Glomerular visceral epithelial cell (primary cell): Measurements from ENCODE around the gene GOLGA3.
"Not testable (repeated sequence)": the region's sequence is repeated elsewhere in the genome, so short reads cannot be mapped to it uniquely, and the experiment has no call there.

Source experiments
- DNase-seq: peaks from one replicate; pipeline ENCODE4 v3.0.0-alpha.2; 2016; ENCODE audit errors: extremely low spot score

The GOLGA3 gene

DNA sequence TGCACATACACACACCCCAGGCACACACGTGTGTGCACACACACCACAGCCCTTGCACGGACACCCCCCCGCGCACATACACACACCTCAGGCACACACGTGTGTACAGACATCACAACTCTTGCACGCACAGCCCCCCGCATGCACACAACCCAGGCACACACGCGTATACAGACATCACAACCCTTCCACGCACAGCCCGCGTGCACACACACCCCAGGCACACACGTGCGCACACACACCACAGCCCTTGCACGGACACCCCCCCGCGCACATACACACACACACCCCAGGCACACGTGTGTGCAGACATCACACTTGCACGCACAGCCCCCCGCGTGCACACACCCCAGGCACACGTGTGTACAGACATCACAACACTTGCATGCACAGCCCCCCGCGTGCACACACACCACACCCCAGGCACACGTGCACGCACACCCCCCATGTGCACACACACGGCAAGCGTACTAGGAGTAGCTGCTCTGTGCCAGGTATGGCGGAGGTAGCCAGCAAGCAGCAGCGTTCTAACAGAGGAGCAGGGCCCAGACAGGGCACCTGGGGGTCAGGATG, 48.8 kb downstream of the GOLGA3 start:
- no peak for DNase-seq

DNA sequence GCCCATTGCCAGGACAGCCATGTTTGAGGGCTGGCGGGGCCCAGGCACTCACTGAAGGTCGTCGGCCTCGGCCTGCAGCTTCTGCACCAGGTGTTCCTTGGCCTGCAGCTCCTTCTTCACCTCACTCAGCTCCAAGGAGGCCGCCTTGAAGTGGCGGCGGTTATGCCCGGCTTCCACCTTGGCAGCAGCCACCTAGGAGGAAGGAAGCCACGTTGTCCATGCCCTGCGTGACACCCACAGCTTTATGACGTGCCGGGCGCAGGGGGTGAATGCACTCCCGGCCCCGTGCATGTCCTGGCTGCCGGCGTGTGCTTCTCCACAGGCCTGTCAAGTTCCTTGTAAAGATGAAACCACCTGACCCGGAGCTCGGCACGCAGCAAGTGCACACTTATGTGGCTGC, 51.1 kb downstream of the GOLGA3 start:
- DNase-seq: no peak

DNA sequence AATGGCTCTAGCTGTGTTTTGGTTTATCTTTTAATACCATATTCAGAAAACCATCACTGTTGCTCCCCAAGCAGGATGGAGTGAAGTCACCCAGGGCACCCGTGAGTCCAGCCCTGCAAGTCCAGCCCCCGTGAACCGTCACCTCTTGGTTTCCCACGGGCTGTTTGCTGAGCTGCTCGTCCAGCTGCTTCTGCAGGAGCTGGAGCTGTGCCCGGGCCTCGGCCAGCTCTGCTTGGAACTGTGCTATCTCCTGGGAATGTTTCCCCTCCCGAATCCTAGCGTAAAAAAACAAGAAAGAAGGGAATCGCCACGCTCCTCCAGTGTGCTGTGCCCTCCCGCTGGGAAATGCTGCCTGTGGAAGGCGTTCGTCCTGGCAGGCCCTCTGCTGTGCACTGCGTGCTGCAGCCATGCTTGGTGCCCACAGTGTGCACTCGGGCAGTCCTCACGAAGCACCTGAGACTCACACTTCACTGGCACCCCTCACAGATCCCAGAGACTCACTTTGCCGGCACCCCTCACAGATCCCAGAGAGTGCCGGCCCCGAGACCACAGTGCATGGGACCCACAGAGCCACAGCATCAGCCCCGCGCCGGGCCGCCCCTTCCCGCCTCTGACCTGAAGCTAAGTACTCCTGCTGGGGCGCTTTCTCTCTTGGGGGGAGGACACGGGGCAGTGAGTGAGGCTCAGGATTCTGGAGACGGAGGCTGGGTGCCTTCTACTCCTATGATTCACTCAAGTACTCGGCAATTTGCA, 51.7 kb downstream of the GOLGA3 start:
- DNase-seq: no peak

DNA sequence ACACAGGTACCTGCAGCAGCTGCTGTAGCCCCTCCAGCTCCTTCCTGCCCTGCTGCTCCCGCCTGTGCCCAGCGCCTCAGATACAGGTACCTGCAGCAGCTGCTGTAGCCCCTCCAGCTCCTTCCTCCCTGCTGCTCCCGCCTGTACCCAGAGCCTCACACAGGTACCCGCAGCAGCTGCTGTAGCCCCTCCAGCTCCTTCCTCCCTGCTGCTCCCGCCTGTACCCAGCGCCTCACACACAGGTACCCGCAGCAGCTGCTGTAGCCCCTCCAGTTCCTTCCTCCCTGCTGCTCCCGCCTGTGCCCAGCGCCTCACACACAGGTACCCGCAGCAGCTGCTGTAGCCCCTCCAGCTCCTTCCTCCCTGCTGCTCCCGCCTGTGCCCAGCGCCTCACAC, 52.4 kb downstream of the GOLGA3 start:
- not testable (repeated sequence) for DNase-seq

DNA sequence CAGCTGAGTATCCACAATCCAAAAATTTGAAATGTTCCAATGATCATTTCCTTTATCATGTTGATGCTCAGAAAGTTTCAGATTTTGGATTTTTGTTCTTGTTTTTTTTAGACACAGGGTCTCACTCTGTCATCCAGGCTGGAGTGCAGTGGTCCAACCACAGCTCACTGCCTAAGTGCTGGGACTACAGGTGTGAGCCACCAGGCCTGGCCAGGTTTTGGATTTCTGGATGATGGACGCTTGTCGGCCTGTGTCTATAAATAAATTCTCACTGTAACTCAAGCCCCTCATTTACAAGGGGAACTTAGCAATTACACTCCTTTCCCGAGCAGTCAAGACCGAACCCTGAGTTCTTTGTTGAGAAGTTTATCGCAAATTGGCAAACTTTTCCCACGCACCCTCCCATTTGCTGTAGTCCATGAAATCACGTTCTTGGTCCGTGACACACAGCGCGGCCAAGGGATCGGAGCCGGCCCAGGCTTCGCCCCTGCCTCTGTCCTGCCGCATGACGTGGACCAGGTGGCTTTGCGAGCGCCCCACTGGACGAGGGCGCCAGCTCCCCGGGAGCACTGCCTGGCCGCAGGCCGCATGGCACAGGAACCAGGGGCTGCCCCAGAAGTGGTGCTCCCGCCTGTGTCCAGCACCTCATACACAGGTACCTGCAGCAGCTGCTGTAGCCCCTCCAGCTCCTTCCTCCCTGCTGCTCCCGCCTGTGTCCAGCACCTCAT, 53.0 kb downstream of the GOLGA3 start:
- DNase-seq: no peak

DNA sequence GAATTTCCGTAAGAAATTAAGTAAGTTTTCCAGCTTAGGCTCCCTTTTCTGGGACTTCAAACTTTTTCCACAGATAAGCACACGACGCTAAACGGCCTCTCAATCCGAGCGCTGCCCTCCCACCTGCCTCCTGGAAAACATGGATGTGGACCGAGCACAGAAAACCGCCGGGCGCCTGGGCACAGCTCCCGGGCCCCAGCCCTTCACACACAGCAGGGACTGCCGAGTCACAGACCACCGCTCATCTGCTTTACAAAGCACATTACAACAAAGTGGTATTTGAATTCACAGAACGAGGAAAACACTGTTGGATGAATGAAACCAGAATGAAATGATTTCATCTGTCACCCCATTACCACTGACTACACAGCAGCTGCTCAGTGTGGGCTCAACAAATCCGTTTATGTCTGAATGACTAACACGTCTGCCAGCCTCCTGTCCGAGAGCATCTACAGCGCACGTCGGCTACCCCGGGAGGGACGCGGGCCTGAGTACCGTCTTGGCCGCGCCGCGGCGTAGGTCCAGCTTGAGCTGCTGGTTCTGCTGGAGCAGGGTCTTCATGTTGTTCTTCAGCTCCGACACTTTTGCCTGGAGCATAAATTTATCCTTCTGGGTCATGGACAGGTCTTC, 53.9 kb downstream of the GOLGA3 start:
- no peak for DNase-seq

DNA sequence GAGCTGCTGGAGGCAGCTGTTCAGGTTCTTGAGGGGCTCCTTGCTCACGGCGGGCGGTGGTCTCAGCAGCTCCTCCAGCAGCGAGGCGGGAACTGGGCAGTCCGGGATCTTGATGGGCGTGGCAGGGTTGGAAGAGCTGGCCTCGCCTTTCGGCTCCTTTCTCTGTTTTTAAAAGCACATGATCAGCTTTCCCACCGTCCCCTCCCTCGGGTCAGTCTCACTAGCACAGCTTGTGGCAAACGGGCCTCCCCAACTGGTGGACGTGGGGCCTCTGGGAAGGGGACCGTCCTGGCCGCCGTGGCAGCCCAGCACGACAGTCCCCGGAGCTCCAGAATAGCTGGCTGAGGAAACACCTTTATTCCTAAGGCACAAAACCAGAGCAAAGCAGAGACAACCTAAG, 54.5 kb downstream of the GOLGA3 start:
- DNase-seq: no peak

DNA sequence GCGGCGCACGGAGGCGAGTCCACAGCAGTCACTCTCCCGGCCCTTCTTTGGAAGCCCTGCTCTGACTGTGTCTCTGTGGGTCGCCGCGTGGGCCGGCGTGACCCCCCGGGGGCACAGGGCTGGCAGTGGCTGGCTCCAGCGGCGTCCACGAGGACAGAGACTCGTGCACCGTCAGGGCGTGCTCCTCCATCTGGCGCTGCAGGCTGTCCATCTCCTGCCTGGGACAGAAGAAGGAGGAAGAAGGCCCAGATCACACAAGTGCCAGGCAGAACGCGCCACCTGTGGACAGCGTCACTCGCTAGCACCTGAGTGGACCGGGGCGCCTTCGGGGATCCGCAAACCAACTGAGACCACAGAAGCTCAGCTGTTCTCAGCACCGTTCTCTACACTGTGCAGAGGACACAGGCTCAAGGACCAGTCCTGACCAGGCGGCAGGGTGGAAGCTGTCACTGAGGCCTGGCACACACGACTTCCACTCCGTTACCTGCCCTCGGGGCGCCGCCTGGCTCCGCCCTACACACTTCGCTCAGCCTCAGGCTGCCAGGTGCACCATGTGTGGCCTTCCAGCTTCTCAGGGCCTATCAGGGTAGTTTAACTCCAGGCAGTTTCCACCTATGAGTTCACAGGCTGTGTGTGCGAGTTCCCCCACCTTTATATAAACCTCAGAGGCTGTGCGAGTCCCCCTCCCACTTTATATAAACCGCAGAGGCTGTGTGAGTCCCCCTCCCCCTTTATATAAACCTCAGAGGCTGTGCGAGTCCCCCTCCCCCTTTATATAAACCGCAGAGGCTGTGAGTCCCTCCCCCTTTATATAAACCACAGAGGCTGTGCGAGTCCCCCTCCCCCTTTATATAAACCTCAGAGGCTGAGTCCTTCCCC, 55.4 kb downstream of the GOLGA3 start:
- DNase-seq: no peak

DNA sequence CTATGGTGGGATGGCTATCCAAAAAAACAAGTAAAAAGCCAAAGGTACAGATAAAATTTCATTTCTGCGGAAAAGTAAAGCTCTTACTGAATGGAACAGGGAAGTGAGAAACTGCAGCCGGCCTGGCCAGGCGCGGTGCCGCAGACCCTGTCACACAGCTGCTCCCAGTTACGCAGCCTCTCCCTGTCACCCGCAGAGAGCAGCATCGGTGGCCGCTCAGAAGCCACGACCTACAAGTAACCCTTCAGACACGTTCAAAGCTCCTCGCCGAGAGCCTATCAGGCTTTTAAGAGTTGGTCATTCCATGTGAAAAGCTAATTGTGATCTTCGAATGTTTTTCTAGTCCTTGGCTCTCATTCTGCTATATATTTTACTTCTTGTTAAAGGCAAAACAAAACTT, 56.1 kb downstream of the GOLGA3 start:
- no peak for DNase-seq

DNA sequence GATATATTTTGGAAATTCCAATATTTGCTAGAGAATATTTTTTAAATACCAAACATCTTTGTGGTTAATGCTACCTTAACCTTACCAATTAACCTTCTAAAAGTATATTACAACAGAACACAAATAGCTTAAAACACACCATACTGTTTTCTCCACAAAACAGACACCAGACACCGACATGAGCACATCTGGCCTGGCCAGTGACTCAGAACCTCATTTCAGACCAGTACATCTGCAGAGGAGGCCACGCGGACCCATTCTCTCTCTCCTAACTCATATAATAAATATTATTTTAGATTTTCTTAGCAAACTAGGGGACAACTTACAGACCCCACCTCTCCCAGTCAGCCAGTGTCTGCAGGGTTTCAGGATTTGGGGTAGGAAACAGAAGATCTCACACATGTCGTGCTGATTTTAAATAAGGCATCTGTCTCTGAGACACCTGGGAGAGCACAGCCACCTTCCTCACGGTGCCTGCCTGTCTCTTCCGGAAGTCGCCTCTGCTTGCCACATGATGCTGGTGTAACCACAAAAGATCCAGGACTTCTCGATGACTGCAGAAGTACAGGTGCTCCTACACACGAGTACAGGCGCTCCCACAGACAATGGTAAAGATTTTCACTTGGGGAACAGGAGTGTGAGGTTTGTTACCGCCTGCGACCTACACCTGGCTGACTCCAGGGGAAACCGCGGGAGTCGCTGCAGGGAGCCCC, 57.4 kb downstream of the GOLGA3 start:
- DNase-seq: no peak

DNA sequence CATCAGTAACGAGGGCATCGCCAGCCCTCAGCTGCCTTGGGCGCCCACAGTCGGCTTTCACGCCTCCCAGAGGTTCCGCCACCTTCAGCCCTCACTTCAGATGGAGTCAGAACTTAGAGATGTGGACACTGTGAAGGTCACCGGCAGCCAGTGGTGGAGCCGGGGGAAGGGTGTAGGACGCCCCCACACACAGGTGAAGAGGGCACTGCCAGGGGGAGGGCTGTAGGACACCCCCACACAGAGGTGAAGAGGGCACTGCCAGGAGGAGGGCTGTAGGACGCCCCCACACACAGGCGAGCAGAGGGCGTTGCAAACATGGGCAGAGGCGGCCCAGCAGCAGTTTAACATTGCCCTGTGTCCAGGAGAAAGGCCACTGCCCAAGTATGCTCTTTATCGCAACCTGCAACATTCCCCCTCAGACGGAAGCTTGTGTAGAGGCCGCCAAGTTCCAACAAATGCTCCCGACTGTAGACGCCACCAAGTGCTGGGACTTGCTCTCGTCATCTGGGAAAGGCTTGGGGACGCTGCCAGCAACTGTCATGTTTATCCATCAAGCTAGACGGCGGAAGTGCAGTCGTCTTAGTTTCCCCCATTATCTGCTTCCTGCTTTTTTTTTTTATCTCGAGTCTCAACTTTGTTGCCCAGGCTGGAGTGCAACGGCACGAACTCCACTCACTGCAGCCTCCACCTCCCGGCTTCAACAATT, 62.1 kb downstream of the GOLGA3 start:
- DNase-seq: peak; percentile 46

DNA sequence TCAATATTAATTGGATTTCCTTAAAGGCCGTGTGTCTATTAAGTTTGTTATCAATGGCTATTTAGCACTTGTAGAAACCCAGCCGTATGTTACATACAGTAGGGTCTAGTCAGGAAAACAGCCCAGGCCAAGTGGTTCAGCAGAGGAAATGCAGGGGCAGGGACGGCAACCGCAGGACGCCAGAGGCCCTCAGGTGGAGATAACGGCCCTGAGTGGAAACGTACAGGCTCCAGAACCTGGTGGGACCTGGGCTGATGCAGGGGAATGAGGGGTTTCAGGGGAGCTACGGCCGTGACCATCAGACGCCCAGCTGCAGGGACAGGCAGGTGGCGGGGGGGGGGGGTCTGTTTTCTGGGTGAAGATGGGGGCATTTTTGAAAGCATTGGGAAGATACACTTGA, 63.3 kb downstream of the GOLGA3 start:
- no peak for DNase-seq

DNA sequence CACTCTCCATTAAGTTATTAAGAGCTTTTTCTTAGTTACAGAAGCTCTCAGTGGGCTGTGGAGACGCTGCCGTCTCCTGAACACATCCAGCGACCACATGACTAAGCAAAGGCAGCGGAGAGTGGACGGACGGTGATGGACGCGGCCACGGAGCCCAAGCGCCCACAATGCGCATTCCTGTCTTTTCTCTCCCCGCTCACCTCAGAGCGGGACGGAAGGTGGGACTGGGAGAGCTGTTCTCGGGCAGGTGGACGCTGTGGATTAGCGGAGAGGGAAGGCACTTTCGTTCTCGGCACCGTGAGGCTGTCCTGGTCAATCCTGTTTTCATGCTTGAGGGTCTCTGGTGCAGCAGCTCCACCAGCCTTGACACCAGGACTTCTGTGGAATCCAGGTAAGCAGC, 64.4 kb downstream of the GOLGA3 start:
- DNase-seq: no peak

DNA sequence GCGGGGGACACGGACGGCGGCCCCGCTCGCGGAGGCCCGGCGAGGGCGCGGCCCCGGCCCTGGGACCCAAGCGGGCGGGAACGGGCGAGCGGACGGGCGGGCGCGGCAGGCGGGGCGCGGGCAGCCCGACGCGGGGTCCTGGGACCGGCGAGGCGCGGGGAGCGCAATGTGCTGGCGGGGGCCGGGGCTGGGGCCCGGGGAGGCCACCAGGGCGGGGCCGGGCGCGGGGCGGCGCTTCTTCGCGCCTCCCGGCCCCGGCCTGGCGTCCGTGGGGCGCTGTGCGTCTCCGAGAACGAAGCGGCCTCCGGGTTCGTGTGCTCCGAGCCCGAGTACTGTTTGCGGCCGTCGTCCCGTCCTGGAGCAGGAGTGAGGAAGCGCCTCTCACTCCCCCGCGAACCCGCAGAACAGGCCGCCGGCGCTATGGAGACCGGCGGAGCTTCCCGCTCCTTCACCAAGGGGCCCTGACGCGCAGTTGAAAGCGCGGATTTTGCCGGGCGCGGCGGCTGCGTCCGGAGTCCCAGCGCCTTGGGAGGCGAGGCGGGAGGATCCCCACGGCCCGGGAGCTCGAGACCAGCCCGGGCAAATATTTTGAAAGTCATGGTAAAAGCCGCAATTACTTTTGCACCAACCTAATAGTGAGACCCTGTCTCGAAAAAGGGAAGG, 66.6 kb downstream of the GOLGA3 start:
- peak; percentile 92 for DNase-seq

DNA sequence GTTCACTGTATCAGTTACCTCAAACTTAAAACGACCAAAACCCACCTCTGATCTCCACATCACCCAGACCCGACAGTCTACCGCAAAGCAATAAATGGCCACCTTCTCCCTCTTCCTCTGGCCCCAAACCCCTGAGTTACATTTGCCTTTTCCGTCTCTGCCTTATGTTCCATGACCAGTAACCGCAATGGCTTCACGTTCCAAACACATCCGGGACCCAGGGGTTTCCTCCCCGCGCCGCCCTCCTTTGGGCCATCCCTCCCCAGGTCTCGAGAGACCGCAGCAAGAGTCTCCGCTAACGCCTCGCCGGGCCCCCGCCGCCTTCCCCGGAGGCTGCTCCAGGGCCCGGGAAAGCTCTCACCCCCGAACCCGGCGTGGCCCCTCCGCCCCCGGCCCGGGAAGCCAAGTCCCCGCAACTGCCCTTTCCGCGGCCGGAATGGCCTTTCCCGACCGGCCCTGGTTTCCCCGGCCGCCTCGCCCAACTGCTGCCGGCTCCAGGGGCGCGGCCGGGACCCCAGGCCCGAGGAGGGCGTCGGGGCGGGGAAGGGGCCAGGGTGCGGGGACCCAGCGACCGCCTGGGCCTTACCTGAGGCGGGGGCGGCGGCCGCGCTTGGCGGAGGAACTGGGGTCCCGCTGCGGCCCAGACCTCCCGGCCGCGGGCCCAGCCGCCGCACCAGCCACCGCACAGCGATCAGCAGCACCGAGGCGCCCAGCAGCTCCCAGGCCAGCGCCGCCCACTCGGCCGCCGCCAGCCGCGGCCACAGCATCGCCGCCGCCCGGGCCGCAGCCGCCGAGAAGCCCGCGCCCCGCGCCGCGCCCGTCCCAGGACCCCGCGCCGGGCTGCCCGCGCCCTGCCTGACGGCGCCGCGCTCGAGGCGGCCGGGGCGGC, 67.4 kb downstream of the GOLGA3 start, which contains the start of gene ANKLE2:
Gene ANKLE2 (minus strand): TSS at position 801 of the 889 bp plus-strand sequence. CDS start 34 bp downstream, at position 767.
- peak; percentile 57 for DNase-seq

DNA sequence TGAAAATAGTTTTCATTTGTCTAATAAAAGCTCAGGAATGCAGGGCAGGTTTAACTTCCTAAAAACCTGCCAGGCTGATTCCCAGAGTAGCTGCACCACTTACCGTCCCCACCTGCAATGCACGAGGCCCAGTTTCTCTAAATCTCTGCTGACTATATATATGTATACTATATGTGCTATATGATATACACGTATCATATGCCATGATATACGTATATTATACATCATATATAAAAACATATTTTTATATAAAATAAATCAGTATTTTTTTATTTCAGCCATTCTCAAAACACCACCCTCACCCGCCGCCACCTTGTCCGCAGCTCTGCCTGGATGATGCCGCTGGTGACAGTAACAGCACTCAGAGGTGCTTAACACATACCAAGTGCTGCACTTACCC, 69.3 kb downstream of the GOLGA3 start:
- no peak for DNase-seq

DNA sequence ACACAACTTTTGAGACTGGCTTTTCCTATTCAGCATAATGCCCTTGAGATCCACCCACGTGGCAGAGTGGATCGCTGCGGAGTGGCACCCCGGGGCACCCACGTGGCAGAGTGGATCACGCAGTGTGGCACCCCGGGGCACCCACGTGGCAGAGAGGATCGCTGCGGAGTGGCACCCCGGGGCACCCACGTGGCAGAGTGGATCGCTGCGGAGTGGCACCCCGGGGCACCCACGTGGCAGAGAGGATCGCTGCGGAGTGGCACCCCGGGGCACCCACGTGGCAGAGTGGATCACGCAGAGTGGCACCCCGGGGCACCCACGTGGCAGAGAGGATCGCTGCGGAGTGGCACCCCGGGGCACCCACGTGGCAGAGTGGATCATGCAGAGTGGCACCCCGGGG, 69.8 kb downstream of the GOLGA3 start:
- not testable (repeated sequence) for DNase-seq

DNA sequence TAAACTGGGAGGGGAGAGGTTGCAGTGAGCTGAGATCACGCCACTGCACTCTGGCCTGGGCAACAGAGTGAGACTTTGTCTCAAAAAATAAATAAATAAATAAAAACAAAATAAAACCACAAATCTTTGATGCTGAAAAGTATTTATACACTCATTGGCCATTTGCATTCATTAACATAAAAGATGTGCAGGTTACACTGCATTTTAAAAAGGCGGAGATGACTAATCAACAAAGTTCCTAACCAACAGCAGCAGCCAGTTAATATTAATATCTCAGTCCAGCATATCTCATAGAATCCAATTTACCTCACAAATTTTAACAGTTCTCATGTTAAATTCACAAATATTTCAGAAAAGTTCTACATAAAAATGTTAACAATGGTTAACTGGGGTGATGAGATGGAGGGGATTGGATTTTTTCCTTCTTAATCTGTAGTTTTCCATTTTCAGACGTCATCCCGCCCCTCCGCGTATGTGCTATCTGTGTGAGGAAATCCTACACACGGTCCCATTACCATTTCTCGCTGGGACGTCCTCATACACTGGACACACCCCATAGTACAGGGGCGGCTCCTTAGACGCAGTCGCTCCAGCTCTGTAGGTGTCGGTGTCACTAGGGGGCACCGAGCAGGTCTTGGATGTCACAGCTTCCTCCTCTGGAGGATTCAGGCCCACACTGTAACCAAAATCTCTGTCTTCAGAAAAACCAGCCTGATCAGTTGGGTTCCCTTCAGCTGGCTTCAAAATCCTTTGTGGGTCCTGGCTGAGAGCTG, 74.3 kb downstream of the GOLGA3 start:
- DNase-seq: no peak
